H9 (cell line): ENCODE measurements around the gene APP. TPM values are rescaled to one million over a fixed set of nuclear protein-coding genes. Genes with fewer than 3 reads are reported as not detected.

ENCODE experiments used
- DNase-seq: peaks from one replicate; pipeline ENCODE4 v3.0.0-alpha.2; 2017
- H2AFZ ChIP-seq: one replicate; pipeline ENCODE4 v1.6.1; 2013; ENCODE audit warnings: mild to moderate bottlenecking, low read length, control low read depth, moderate library complexity
- H2AK5ac ChIP-seq: 2 replicates; pipeline ENCODE4 v1.6.1; 2013; ENCODE audit warnings: low read length, control low read depth, mixed read lengths; ENCODE audit not compliant: insufficient read length
- H2BK120ac ChIP-seq: one replicate; pipeline ENCODE4 v1.6.1; 2013; ENCODE audit warnings: low read depth, mild to moderate bottlenecking, low read length, control low read depth, inconsistent platforms; ENCODE audit not compliant: poor library complexity, severe bottlenecking
- H2BK12ac ChIP-seq: 2 replicates; pipeline ENCODE4 v1.6.1; 2013; ENCODE audit warnings: low read length, control low read depth, mixed read lengths, low read depth; ENCODE audit not compliant: insufficient read length
- H2BK15ac ChIP-seq: 2 replicates; pipeline ENCODE4 v1.6.1; 2013; ENCODE audit warnings: low read depth, low read length, control low read depth
- H2BK20ac ChIP-seq: one replicate; pipeline ENCODE4 v1.6.1; 2013; ENCODE audit warnings: low read depth, mild to moderate bottlenecking, low read length, control low read depth, inconsistent platforms; ENCODE audit not compliant: poor library complexity, severe bottlenecking
- H2BK5ac ChIP-seq: 2 replicates; pipeline ENCODE4 v1.6.1; 2013; ENCODE audit warnings: low read length, control low read depth, mixed read lengths; ENCODE audit not compliant: insufficient read length
- H3K14ac ChIP-seq: 2 replicates; pipeline ENCODE4 v1.6.1; 2013; ENCODE audit warnings: low read length, control low read depth; ENCODE audit not compliant: insufficient read depth
- H3K18ac ChIP-seq: 2 replicates; pipeline ENCODE4 v1.6.1; 2013; ENCODE audit warnings: low read depth, mild to moderate bottlenecking, mixed read lengths, low read length, control low read depth; ENCODE audit not compliant: insufficient read length
- H3K23ac ChIP-seq: 2 replicates; pipeline ENCODE4 v1.6.1; 2013; ENCODE audit warnings: low read length, control low read depth, mixed read lengths, low read depth; ENCODE audit not compliant: insufficient read length
- H3K23me2 ChIP-seq: 2 replicates; pipeline ENCODE4 v1.6.1; 2013; ENCODE audit warnings: low read depth, mild to moderate bottlenecking, mixed read lengths, low read length, control low read depth; ENCODE audit not compliant: insufficient read length, poor library complexity, severe bottlenecking
- H3K27ac ChIP-seq: 2 replicates; pipeline ENCODE4 v1.5.1; 2013; ENCODE audit warnings: low read length, control low read depth, mixed read lengths, low read depth; ENCODE audit not compliant: insufficient read length
- H3K27me3 ChIP-seq: 2 replicates; pipeline ENCODE4 v1.6.1; 2013; ENCODE audit warnings: low read length, control low read depth, inconsistent platforms; ENCODE audit not compliant: insufficient read depth
- H3K4ac ChIP-seq: 2 replicates; pipeline ENCODE4 v1.6.1; 2013; ENCODE audit warnings: low read depth, mild to moderate bottlenecking, control low read depth, inconsistent platforms, low read length, moderate library complexity
- H3K4me1 ChIP-seq: 2 replicates; pipeline ENCODE4 v1.6.1; 2013; ENCODE audit warnings: low read length, control low read depth, inconsistent platforms; ENCODE audit not compliant: insufficient read depth
- H3K4me2 ChIP-seq: 2 replicates; pipeline ENCODE4 v1.6.1; 2013; ENCODE audit warnings: low read length, control low read depth, mixed read lengths; ENCODE audit not compliant: insufficient read length, insufficient read depth
- H3K56ac ChIP-seq: 2 replicates; pipeline ENCODE4 v1.6.1; 2013; ENCODE audit warnings: low read depth, mild to moderate bottlenecking, mixed read lengths, low read length, control low read depth; ENCODE audit not compliant: insufficient read length
- H3K79me1 ChIP-seq: 2 replicates; pipeline ENCODE4 v1.6.1; 2013; ENCODE audit warnings: low read depth, mild to moderate bottlenecking, moderate library complexity, low read length, control low read depth, inconsistent platforms; ENCODE audit not compliant: insufficient read depth, poor library complexity, severe bottlenecking
- H3K79me2 ChIP-seq: 2 replicates; pipeline ENCODE4 v1.6.1; 2013; ENCODE audit warnings: low read length, control low read depth, inconsistent platforms; ENCODE audit not compliant: insufficient read depth
- H3K9ac ChIP-seq: 2 replicates; pipeline ENCODE4 v1.6.1; 2013; ENCODE audit warnings: low read length, control low read depth, mixed read lengths; ENCODE audit not compliant: insufficient read length; ENCODE audit errors: extremely low read depth
- H3K9me3 ChIP-seq: one replicate; pipeline ENCODE4 v1.6.1; 2013; ENCODE audit warnings: low read depth, low read length, inconsistent platforms; ENCODE audit not compliant: control insufficient read depth
- H3T11ph ChIP-seq: one replicate; pipeline ENCODE4 v1.6.1; 2013; ENCODE audit warnings: mild to moderate bottlenecking, low read length, control low read depth, inconsistent platforms
- H4K20me1 ChIP-seq: one replicate; pipeline ENCODE4 v1.6.1; 2013; ENCODE audit not compliant: control insufficient read depth, insufficient read length, insufficient read depth
- H4K5ac ChIP-seq: 2 replicates; pipeline ENCODE4 v1.6.1; 2013; ENCODE audit warnings: low read depth, mild to moderate bottlenecking, mixed read lengths, low read length, control low read depth; ENCODE audit not compliant: insufficient read length
- H4K8ac ChIP-seq: replicated peaks from 2 replicates; pipeline ENCODE4 v1.6.1; 2013; ENCODE audit warnings: low read length, control low read depth, mixed read lengths, low read depth; ENCODE audit not compliant: insufficient read length
- H4K91ac ChIP-seq: 2 replicates; pipeline ENCODE4 v1.6.1; 2013; ENCODE audit warnings: low read depth, mild to moderate bottlenecking, moderate library complexity, mixed read lengths, low read length, control low read depth; ENCODE audit not compliant: insufficient read length
- H3K27ac Mint-ChIP-seq, 3 experiments: 2 replicates in 2 of 3; 3 replicates in 1 of 3; pipeline ENCODE4 v1.8.0; 2020 to 2021; ENCODE audit warnings: mixed read lengths in 3 of 3, mild to moderate bottlenecking in 1 of 3, moderate library complexity in 1 of 3
- H3K27me3 Mint-ChIP-seq: 2 replicates; pipeline ENCODE4 v1.8.0; 2021; ENCODE audit warnings: low read depth, mild to moderate bottlenecking, moderate library complexity, mixed read lengths
- H3K36me3 Mint-ChIP-seq, 3 experiments: 2 replicates in 2 of 3; 3 replicates in 1 of 3; pipeline ENCODE4 v1.8.0; 2020 to 2021; ENCODE audit warnings: low read depth in 3 of 3, mixed read lengths in 3 of 3; ENCODE audit not compliant: insufficient read depth in 1 of 3
- H3K4me1 Mint-ChIP-seq, 2 experiments: 2 replicates each; pipeline ENCODE4 v1.8.0; 2020; ENCODE audit warnings: mixed read lengths in 2 of 2
- H3K4me3 Mint-ChIP-seq, 2 experiments: 2 replicates in 1 of 2; 3 replicates in 1 of 2; pipeline ENCODE4 v1.8.0; 2020 to 2021; ENCODE audit warnings: mild to moderate bottlenecking in 2 of 2, mixed read lengths in 2 of 2, moderate library complexity in 1 of 2
- H3K9me3 Mint-ChIP-seq, 2 experiments: 2 replicates in 1 of 2; 3 replicates in 1 of 2; pipeline ENCODE4 v1.8.0; 2020; ENCODE audit warnings: mild to moderate bottlenecking in 2 of 2, mixed read lengths in 2 of 2, moderate library complexity in 1 of 2
- WGBS: extraction: QIAGEN DNeasy Blood & Tissue Kit; methylation state at CpG from one replicate; pipeline ENCODE4 v1.1.7; 2013; ENCODE audit warnings: missing lambda C conversion rate, low lambda C conversion rate, mixed read lengths; ENCODE audit not compliant: insufficient read length; ENCODE audit errors: extremely low coverage; 5-methylcytosine and 5-hydroxymethylcytosine counted together
- total RNA-seq: library from RNA; stranded (reverse); gene quantifications from 2 replicates; pipeline ENCODE4 v1.2.1, GENCODE V29; 2021
- TF ChIP-seq, protein P1 (sequence below): fragments of 200-600 bp; sonication (generic); conservative IDR thresholded peaks from 3 replicates; pipeline ENCODE4 v1.8.0; 2021; ENCODE audit warnings: antibody characterized with exemption, mild to moderate bottlenecking

Gene APP
- total RNA-seq, 1 experiment from 2014 or later, result 380 TPM

DNA sequence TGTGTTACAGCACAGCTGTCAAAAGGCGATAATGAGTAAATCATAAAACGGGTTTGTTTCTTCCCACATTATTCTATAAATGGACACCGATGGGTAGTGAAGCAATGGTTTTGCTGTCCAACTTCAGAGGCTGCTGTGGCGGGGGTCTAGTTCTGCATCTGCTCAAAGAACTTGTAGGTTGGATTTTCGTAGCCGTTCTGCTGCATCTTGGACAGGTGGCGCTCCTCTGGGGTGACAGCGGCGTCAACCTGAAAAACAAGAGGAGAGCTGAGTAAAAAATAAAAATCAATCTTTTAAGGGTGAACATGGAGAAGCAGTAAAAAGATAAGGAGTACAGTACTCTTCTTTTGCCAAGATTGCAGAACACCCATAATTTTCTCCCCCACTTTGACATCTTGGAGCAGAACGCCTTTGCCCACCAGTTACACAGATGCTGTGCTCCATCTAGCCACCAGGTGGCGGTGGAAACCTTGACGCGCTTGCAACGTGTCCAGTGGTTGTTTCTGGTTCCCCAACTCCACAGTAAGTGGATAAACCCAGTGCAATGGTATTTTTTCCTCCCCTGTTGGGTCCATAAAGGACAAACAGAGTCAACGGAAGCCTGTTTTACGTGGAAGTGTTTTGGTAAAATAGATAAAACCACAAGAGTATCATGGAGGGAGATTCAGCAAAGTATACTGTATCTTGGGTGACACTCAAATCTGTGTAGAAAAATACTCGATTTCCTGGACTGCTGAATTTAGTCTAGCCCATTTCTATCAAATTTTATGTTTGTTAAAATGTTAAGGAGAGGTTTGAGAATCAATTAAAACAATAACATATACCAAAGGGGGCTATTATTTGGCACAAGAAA is 288.8 kb downstream of the APP start:
- Histone ChIP-seq H3K23ac (no peak overlapping the region), H2BK15ac (no peak overlapping the region), H2BK12ac (no peak overlapping the region), H3K4ac (no peak overlapping the region), H2BK5ac (no peak overlapping the region), H3K56ac (no peak overlapping the region), H3T11ph (no peak overlapping the region), H2BK120ac (no peak overlapping the region), H3K23me2 (peaks cover 2% of the 10 kb centered on the region), H4K8ac (no peak overlapping the region), H2BK20ac (no peak overlapping the region), H3K14ac (no peak overlapping the region), H3K27me3 (no peaks in the 10 kb centered on the region), H3K18ac (no peak overlapping the region), H4K5ac (no peak overlapping the region), H3K4me2 (no peak overlapping the region), H3K79me1 (no peaks in the 10 kb centered on the region), H3K9ac (no peak overlapping the region), H3K79me2 (no peaks in the 10 kb centered on the region), H3K9me3 (no peaks in the 10 kb centered on the region), H3K27ac (no peak overlapping the region), H4K91ac (no peak overlapping the region), H2AK5ac (no peak overlapping the region), H4K20me1 (no peaks in the 10 kb centered on the region), H3K4me1 (no peaks in the 10 kb centered on the region), H2AFZ (no peak overlapping the region)
- peaks cover 11 to 12% of the 10 kb centered on the region in 2 experiments for H3K9me3 Mint-ChIP-seq
- peaks cover 54 to 63% (median 62%) of the 10 kb centered on the region in 3 experiments for H3K36me3 Mint-ChIP-seq
- no CpG with 5 or more reads among the region's 17 CpGs for WGBS
- no peaks in the 10 kb centered on the region for H3K4me1 Mint-ChIP-seq
- H3K27ac Mint-ChIP-seq, result no peak overlapping the region
- TF ChIP-seq, protein P1, sequence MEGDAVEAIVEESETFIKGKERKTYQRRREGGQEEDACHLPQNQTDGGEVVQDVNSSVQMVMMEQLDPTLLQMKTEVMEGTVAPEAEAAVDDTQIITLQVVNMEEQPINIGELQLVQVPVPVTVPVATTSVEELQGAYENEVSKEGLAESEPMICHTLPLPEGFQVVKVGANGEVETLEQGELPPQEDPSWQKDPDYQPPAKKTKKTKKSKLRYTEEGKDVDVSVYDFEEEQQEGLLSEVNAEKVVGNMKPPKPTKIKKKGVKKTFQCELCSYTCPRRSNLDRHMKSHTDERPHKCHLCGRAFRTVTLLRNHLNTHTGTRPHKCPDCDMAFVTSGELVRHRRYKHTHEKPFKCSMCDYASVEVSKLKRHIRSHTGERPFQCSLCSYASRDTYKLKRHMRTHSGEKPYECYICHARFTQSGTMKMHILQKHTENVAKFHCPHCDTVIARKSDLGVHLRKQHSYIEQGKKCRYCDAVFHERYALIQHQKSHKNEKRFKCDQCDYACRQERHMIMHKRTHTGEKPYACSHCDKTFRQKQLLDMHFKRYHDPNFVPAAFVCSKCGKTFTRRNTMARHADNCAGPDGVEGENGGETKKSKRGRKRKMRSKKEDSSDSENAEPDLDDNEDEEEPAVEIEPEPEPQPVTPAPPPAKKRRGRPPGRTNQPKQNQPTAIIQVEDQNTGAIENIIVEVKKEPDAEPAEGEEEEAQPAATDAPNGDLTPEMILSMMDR, result peak; percentile 95
- H3K4me3 Mint-ChIP-seq, result no peak overlapping the region
- peak; percentile 47 for DNase-seq
- H3K27me3 Mint-ChIP-seq, result no peaks in the 10 kb centered on the region
